Effector memory CD4-positive, alpha-beta T cell (primary cell): ENCODE results near the gene FPR2.
"Not testable (repeated sequence)": the region's sequence is repeated elsewhere in the genome, so short reads cannot be mapped to it uniquely, and the experiment has no call there.

Source experiments
- DNase-seq, 3 donors: peaks; one replicate each; pipeline ENCODE4 v3.0.0-alpha.2; 2020
- H3K27ac ChIP-seq: 2 replicates; pipeline ENCODE4 v1.7.0; 2013; ENCODE audit warnings: mild to moderate bottlenecking, low read length, moderate library complexity; ENCODE audit not compliant: insufficient read depth, poor library complexity, severe bottlenecking
- H3K27me3 ChIP-seq: replicated peaks from 2 replicates; pipeline ENCODE4 v1.7.0; 2013; ENCODE audit warnings: mild to moderate bottlenecking, low read length; ENCODE audit not compliant: insufficient read depth, control insufficient read depth, poor library complexity, severe bottlenecking
- H3K36me3 ChIP-seq: 2 replicates; pipeline ENCODE4 v1.7.0; 2013; ENCODE audit warnings: mild to moderate bottlenecking, low read length, moderate library complexity; ENCODE audit not compliant: control insufficient read depth, insufficient read depth
- H3K4me1 ChIP-seq: 2 replicates; pipeline ENCODE4 v1.7.0; 2013; ENCODE audit warnings: low read length, mild to moderate bottlenecking; ENCODE audit not compliant: control insufficient read depth, insufficient read depth, poor library complexity, severe bottlenecking
- H3K4me3 ChIP-seq: 2 replicates; pipeline ENCODE4 v1.7.0; 2013; ENCODE audit warnings: low read length, low read depth, mild to moderate bottlenecking; ENCODE audit not compliant: insufficient read depth, poor library complexity, severe bottlenecking
- H3K9me3 ChIP-seq: 2 replicates; pipeline ENCODE4 v1.7.0; 2013; ENCODE audit warnings: mild to moderate bottlenecking, low read length, moderate library complexity; ENCODE audit not compliant: control insufficient read depth

Gene FPR2

DNA sequence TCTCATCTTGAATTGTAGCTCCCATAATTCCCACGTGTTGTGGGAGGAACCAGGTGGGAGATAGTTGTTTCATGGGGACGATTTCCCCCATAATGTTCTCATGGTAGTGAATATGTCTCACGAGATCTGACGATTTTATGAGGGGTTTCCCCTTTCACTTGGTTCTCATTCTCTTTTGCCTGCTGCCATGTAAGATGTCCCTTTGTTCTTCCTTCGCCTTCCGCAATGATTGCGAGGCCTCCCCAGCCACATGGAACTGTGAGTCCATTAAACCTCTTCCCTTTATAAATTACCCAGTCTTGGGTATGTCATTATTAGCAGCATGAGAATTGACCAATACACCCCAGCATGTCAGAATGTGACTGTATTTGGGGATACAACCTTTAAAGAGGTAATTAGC, 5.4 kb upstream of the FPR2 start:
- no peaks in the 10 kb centered on the region for H3K9me3 ChIP-seq
- H3K27ac ChIP-seq = no peak overlapping the region
- H3K36me3 ChIP-seq = no peaks in the 10 kb centered on the region
- no peak for DNase-seq
- no peaks in the 10 kb centered on the region for H3K4me1 ChIP-seq
- no peak overlapping the region for H3K4me3 ChIP-seq
- H3K27me3 ChIP-seq = no peaks in the 10 kb centered on the region

DNA sequence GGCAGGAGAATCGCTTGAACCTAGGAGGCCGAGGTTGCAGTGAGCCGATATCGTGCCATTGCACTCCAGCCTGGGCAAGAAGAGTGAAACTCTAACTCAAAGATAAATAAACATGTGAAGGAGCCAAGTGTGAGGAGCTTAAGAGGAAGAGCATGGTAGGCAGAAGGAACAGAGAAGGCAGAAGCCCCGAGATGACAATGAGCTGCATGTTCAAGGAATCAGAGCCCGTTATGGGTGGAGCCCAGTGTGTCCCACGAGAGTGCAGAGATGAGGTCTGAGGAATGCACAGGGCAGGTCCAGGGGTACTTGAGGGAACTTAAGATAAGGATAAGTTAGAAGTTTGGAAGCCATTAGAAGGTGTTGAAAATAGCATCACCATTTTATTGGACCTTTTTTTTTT, 716 bp downstream of the FPR2 start:
- DNase-seq = no peak
- Histone ChIP-seq H3K27ac (no peak overlapping the region), H3K4me3 (no peak overlapping the region)

DNA sequence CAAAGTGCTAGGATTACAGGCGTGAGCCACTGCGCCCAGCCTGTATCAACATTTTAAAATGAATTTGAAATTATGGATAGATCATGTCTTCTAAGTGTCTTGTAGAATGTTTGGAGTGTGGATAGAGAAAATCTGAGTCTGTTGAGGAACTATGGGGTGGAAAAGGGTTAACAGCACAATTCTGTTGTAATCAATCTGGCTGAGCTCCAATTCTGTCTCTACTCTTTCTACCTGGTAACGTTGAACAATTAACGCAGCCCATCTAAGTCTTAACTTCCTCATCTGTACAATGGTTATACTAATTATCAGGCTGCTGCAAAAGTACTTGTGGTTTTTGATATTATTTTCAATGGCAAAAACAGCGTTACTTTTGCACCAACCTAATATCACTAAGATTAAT, 4.1 kb downstream of the FPR2 start:
- peaks cover 5% of the 10 kb centered on the region for H3K27me3 ChIP-seq
- H3K4me1 ChIP-seq = no peaks in the 10 kb centered on the region
- H3K4me3 ChIP-seq = no peak overlapping the region
- no peaks in the 10 kb centered on the region for H3K36me3 ChIP-seq
- no peak for DNase-seq
- no peaks in the 10 kb centered on the region for H3K9me3 ChIP-seq
- no peak overlapping the region for H3K27ac ChIP-seq

More for the DNA sequence above, 716 bp downstream of the FPR2 start:
- no peaks in the 10 kb centered on the region for H3K4me1 ChIP-seq
- H3K36me3 ChIP-seq = no peaks in the 10 kb centered on the region
- no peaks in the 10 kb centered on the region for H3K9me3 ChIP-seq
- peaks cover 5% of the 10 kb centered on the region for H3K27me3 ChIP-seq

DNA sequence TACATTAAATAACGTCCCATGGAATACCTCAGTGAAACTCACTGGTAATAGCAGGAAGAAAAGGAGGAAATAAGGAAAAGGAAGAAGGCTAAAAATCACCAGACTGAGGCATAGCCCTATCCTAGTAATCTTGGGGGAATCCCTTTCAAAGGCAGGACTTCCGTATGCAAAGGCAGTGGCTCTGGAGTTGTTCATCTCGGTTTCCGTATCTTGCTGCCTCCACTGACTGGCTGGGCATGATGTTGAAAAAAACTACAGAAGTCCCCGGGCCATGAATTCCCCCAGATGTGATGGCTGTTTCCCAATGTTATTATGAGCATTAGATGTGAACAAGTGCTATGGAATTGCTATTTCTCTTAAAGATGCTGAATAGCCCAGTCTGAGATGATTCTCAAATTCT, 5.5 kb downstream of the FPR2 start:
- no peaks in the 10 kb centered on the region for H3K4me1 ChIP-seq
- no peaks in the 10 kb centered on the region for H3K9me3 ChIP-seq
- no peaks in the 10 kb centered on the region for H3K36me3 ChIP-seq
- H3K4me3 ChIP-seq = no peak overlapping the region
- no peak for DNase-seq
- no peaks in the 10 kb centered on the region for H3K27me3 ChIP-seq
- no peak overlapping the region for H3K27ac ChIP-seq

DNA sequence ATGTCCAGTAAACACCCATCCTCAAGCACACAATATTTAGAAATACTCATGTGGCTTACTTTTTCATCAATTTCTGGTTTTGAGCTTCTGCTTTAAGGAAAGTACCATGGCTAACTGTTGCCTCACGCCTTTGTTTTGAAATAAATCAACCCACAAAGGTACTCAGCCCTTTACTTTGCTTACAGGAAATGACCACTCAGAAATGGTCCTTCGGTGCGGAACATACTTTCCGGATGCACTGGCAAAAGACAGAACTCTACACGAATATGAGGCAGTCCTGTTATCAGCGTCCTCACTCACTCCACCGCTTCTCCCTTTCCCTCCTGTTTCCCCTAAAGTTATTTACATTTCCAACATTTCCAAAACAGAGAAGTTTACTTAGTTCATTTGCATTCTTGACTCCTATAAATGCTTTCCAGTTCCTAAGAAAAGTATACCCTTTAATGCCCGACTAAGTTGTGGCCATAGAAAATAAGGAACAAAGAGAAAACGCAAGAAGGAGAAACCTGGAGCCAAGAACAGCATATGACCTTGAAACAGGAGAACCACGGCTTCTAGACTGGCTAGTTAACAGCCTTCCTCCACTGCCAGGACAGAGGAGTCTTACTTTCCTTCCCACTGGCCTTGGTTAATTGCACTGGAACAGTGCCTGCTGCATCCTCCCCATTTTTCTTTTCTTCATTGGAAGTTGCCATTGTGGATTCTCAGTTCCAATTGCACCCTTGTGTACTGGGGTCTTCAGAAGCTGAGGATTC, 10.6 kb downstream of the FPR2 start:
- Histone ChIP-seq H3K36me3 (no peaks in the 10 kb centered on the region), H3K4me1 (no peaks in the 10 kb centered on the region), H3K27ac (no peak overlapping the region), H3K9me3 (no peaks in the 10 kb centered on the region), H3K4me3 (no peak overlapping the region), H3K27me3 (no peaks in the 10 kb centered on the region)
- DNase-seq = no peak

DNA sequence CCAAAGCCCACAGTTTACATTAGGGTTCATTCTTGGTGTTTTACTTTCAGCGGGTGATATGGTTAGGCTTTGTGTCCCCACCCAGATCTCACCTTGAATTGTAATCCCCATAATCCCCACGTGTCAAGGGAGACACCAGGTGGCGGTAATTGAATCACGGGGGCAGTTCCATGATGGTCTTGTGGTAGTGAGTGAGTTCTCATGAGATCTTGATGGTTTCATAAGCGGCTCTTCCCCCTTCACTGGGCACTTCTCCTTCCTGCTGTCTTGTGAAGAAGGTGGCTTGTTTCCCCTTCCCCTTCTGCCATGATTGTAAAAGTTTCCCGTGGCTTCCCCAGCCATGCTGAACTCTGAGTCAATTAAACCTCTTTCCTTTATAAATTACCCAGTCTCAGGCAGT, 12.0 kb downstream of the FPR2 start:
- no peaks in the 10 kb centered on the region for H3K4me1 ChIP-seq
- H3K4me3 ChIP-seq = no peak overlapping the region
- H3K36me3 ChIP-seq = no peaks in the 10 kb centered on the region
- H3K27ac ChIP-seq = no peak overlapping the region
- H3K9me3 ChIP-seq = no peaks in the 10 kb centered on the region
- DNase-seq = no peak
- no peaks in the 10 kb centered on the region for H3K27me3 ChIP-seq

DNA sequence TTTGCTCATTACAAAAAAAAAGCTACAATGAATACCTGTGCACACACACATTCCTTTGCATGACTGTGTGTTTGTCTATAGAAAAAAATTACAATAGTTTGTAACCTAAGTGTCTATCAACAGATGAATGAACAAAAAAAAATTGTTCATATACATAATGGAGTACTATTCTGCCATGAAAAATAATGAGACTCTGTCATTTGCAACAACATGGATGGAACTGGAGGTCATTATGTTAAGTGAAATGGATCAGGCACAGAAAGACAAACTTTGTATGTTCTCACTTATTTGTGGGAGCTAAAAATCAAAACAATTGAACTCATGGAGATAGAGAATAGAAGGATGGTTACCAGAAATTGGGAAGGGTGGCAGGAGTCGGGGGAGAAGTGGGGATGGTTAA, 15.6 kb downstream of the FPR2 start:
- H3K27me3 ChIP-seq, H3K36me3 ChIP-seq, H3K9me3 ChIP-seq, DNase-seq, H3K4me1 ChIP-seq, H3K4me3 ChIP-seq, H3K27ac ChIP-seq: not testable (repeated sequence)

DNA sequence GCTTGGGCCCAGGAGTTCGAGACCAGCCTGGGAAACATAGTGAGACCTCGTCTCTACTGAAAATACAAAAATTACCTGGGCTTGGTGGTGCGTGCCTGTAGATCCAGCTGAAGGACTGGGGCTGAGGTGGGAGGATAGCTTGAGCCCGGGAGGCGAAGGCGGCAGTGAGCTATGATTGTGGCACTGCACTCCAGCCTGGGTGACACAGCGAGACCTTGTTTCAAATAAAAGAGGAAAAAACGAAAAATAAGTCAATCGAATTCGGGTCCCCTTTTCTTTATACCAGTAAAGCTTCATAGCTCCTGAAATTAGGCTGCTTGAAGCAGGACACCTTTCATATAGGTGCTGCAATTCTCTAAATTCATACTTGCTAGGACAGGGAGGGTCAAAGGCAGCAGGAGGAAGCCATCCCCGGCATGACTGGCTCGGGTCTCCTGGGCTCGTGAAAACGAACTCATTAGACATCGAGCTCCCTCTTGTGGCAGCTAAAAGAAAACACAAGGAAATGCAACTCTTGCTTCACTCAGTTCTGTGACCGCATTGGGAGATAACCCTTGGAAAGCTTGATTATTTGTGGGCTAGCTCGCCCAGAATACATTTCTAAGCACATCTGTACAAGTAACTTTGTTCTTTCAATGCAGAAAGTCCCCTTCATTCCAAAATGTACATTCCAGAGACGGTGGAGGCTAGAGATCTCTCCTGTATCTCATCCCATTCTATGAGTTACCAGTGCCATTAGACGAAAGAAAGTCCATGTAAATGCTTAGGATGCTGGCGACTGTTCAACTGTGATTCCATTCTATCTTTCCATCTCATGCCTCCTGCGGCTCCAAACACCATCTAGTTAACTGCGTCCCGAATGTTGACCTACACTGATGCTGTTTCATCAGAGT, 16.8 kb downstream of the FPR2 start:
- Histone ChIP-seq H3K36me3 (no peaks in the 10 kb centered on the region), H3K4me1 (no peaks in the 10 kb centered on the region)
- DNase-seq = peak in 1 of 3 donors; percentile 4

DNA sequence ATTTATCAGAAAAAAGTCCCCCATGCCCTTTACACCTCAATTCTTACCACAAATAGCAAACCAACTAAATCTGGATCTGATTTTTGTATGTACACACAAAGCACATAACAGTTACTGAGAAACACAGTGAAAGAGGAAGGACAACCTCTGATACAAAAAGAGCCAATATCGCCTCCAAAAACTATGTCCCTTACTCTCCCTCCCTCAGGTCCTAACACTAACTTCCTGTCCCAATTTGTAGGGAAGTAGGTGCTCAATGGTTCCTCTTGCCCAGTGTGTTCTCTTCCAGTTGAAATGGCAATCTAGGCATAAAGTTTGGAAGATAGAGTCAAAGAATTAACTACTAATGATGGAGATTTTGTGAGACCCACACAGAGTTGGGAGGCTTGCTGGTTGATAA, 18.2 kb downstream of the FPR2 start:
- DNase-seq = no peak
- Histone ChIP-seq H3K4me1 (no peaks in the 10 kb centered on the region), H3K4me3 (no peak overlapping the region), H3K27ac (no peak overlapping the region), H3K27me3 (no peaks in the 10 kb centered on the region), H3K9me3 (no peaks in the 10 kb centered on the region), H3K36me3 (no peaks in the 10 kb centered on the region)

More for the DNA sequence above, 16.8 kb downstream of the FPR2 start:
- H3K27ac ChIP-seq = no peak overlapping the region
- no peaks in the 10 kb centered on the region for H3K9me3 ChIP-seq
- H3K27me3 ChIP-seq = no peaks in the 10 kb centered on the region
- H3K4me3 ChIP-seq = no peak overlapping the region

DNA sequence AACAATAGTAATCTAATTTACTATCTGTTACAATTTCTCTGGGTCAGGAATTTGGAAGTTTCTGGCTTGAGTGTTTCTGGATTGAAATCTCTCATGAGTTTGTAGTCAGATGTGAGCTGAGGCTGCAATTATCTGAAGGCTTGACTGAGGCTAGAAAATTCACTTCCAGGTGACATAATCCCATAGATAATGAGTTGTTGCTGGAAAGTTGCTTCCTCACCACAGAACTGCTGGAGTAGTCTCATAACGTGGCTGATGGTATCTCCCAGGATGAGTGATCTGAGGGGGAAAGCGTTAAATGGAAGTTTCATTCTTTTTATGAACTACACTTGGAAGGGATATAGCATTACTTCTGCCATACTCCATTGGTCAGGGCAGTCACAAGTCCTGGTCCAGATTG, 18.7 kb downstream of the FPR2 start:
- H3K4me3 ChIP-seq = no peak overlapping the region
- no peaks in the 10 kb centered on the region for H3K27me3 ChIP-seq
- H3K9me3 ChIP-seq = no peaks in the 10 kb centered on the region
- H3K36me3 ChIP-seq = no peaks in the 10 kb centered on the region
- no peak overlapping the region for H3K27ac ChIP-seq
- no peak for DNase-seq
- no peaks in the 10 kb centered on the region for H3K4me1 ChIP-seq
